Neutrophil (primary cell): ENCODE results near the gene MYRFL.

Source experiments
- H3K27ac ChIP-seq: fragments of 200-600 bp; sonication (generic); 2 replicates; pipeline ENCODE4 v1.5.1; 2016; ENCODE audit warnings: mild to moderate bottlenecking, moderate library complexity
- H3K27me3 ChIP-seq: fragments of 200-600 bp; sonication (generic); 2 replicates; pipeline ENCODE4 v1.6.0; 2016; ENCODE audit warnings: mild to moderate bottlenecking
- H3K36me3 ChIP-seq: fragments of 200-600 bp; sonication (generic); 2 replicates; pipeline ENCODE4 v1.5.1; 2017
- H3K4me1 ChIP-seq, 2 experiments: fragments of 200-600 bp in 1 of 2; sonication (generic) in 1 of 2; 1 replicate in 1 of 2; 2 replicates in 1 of 2; pipeline versions ENCODE4 v1.5.1 to v1.6.1; 2013 to 2016; ENCODE audit warnings: low read depth in 1 of 2, low read length in 1 of 2, mild to moderate bottlenecking in 1 of 2, moderate library complexity in 1 of 2; ENCODE audit not compliant: control insufficient read depth in 1 of 2, insufficient read depth in 1 of 2
- H3K4me3 ChIP-seq, 2 experiments: fragments of 200-600 bp in 1 of 2; sonication (generic) in 1 of 2; 1 replicate in 1 of 2; 2 replicates in 1 of 2; pipeline ENCODE4 v1.5.1; 2013 to 2016; ENCODE audit warnings: low read depth in 1 of 2, low read length in 1 of 2, mild to moderate bottlenecking in 1 of 2, moderate library complexity in 1 of 2
- H3K9me3 ChIP-seq: fragments of 200-600 bp; sonication (generic); 2 replicates; pipeline ENCODE4 v1.5.1; 2016
- CTCF ChIP-seq: fragments of 200-600 bp; sonication (generic); IDR thresholded peaks from 2 replicates; pipeline ENCODE4 v1.5.1; 2016; ENCODE audit warnings: antibody characterized with exemption

Gene MYRFL

GRCh38 chr12:69936766-69937165, 111.7 kb downstream of the MYRFL start:
- H3K9me3 ChIP-seq = no peaks in the 10 kb centered on the region
- H3K27ac ChIP-seq = no peak overlapping the region
- H3K4me3 ChIP-seq = no peak overlapping the region
- no peak for TF ChIP-seq CTCF
- H3K4me1 ChIP-seq = no peaks in the 10 kb centered on the region
- H3K27me3 ChIP-seq = no peaks in the 10 kb centered on the region
- no peaks in the 10 kb centered on the region for H3K36me3 ChIP-seq

- no peak for TF ChIP-seq CTCF
- H3K36me3 ChIP-seq = no peaks in the 10 kb centered on the region
- no peaks in the 10 kb centered on the region for H3K27me3 ChIP-seq
- H3K27ac ChIP-seq = no peak overlapping the region
- no peak overlapping the region for H3K4me3 ChIP-seq
- no peaks in the 10 kb centered on the region for H3K4me1 ChIP-seq
- no peaks in the 10 kb centered on the region for H3K9me3 ChIP-seq
These were observed 122.1 kb downstream of the MYRFL start for GRCh38 chr12:69947123-69947522.

GRCh38 chr12:69947897-69948296, 122.9 kb downstream of the MYRFL start:
- no peaks in the 10 kb centered on the region for H3K4me1 ChIP-seq
- no peak overlapping the region for H3K4me3 ChIP-seq
- no peaks in the 10 kb centered on the region for H3K36me3 ChIP-seq
- no peaks in the 10 kb centered on the region for H3K9me3 ChIP-seq
- H3K27ac ChIP-seq = no peak overlapping the region
- H3K27me3 ChIP-seq = no peaks in the 10 kb centered on the region
- TF ChIP-seq CTCF = no peak

- Histone ChIP-seq H3K9me3 (no peaks in the 10 kb centered on the region), H3K4me3 (no peak overlapping the region), H3K27me3 (no peaks in the 10 kb centered on the region), H3K27ac (no peak overlapping the region), H3K36me3 (no peaks in the 10 kb centered on the region), H3K4me1 (no peaks in the 10 kb centered on the region)
- no peak for TF ChIP-seq CTCF
These were observed 123.8 kb downstream of the MYRFL start for GRCh38 chr12:69948851-69949250.

GRCh38 chr12:69949311-69950002, 124.4 kb downstream of the MYRFL start:
- no peaks in the 10 kb centered on the region for H3K4me1 ChIP-seq
- H3K27ac ChIP-seq = no peak overlapping the region
- TF ChIP-seq CTCF = no peak
- H3K36me3 ChIP-seq = no peaks in the 10 kb centered on the region
- no peak overlapping the region for H3K4me3 ChIP-seq
- H3K9me3 ChIP-seq = no peaks in the 10 kb centered on the region
- no peaks in the 10 kb centered on the region for H3K27me3 ChIP-seq
